ENCODE data around the gene GNG11. TPM values are rescaled to one million over a fixed set of nuclear protein-coding genes. Genes with fewer than 3 reads are reported as not detected.
A peak's percentile ranks its signal among the peaks of the same experiment; 100 is the strongest.

GNG11 gene
- polyA plus RNA-seq (0.23 to 1.0 TPM (median 0.63 TPM) in 3 replicates), polyA minus RNA-seq (0.06 to 0.43 TPM (median 0.13 TPM) in 3 replicates)
- not detected for polyA plus RNA-seq (2011; ENCODE audit: low read depth)
- 0.47 and 0.49 TPM in 2 replicates for polyA plus RNA-seq (2011; cell fraction: cytosol; rRNA removed)
- polyA plus RNA-seq (2011; cell fraction: nucleus; rRNA removed) = 0.13 and 0.23 TPM in 2 replicates
- 1.1 TPM in 1 of 2 replicates, not detected in the other for polyA plus RNA-seq (2012; ENCODE audit: low replicate concordance)
- polyA minus RNA-seq (2011; cell fraction: cytosol; rRNA and poly(A)+ RNA removed) = not detected
- 0.11 TPM in 1 of 2 replicates, not detected in the other for polyA minus RNA-seq (2011; cell fraction: nucleus; rRNA and poly(A)+ RNA removed)

DNA sequence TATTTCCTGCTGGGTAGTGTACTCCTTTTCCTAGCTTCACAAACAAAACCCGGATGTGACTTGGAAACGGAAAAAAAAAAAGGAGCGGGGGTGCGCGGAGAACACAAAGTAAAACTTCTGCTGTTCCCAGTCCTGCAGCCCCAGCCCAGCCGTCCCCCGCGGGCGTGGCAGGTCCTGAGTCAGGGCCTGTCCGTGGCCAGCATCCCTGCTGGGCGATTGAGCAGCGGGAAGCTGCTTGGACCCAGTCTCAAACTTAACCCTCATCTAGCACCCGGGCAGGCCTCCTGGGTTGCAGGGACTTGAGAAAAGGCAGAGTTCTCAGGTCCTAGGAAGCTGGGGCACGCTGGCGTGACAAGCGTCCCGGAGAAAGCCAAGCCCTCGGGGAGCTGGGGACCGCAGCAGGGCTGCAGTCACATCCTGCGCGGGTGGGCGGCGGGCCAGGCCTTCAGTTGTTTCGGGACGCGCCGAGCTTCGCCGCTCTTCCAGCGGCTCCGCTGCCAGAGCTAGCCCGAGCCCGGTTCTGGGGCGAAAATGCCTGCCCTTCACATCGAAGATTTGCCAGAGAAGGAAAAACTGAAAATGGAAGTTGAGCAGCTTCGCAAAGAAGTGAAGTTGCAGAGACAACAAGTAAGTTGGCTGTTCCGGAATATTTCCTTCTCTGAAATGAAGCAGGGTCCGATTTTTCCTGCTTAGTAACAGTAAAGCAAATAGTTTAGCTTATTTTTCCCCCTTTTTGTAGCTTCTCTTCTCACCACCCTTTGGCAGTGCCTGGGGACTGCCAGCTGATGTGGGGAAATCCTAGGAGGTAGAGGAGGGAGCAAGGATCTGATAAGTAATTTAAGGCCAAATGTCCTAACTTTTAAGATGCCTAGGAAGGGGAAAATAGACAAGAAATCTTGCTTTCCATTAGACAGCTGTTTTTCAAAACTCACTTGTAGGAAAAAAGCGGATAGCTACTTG, at the start of gene GNG11:
GNG11 (plus strand) TSS at position 129 of the 960 bp plus-strand sequence; CDS start at position 532, 403 bp downstream.
- Histone ChIP-seq H3K9me1 (ENCODE audit: control insufficient read depth, extremely low read depth, insufficient read depth, low read length) (no peaks in the 10 kb centered on the region), H3K36me3 (ENCODE audit: control insufficient read depth in 2 of 2, extremely low read depth in 1 of 2, insufficient read depth in 2 of 2, low read length in 2 of 2) (no peaks in the 10 kb centered on the region), H3K4me3 (ENCODE audit: control insufficient read depth in 2 of 3, extremely low read depth in 1 of 3, insufficient read depth in 2 of 3, low read depth in 1 of 3, low read length in 3 of 3) (peak within 1 kb of the TSS; percentile 26 to 78 (median 66)), H3K4me1 (ENCODE audit: control insufficient read depth, extremely low read depth, insufficient read depth, low read length) (no peaks in the 10 kb centered on the region), H2AFZ (ENCODE audit: control insufficient read depth, low read length) (peak within 1 kb of the TSS; percentile 93), H3K9ac (ENCODE audit: control insufficient read depth, extremely low read depth, insufficient read depth, low read length) (peak within 1 kb of the TSS; percentile 57), H3K79me2 (ENCODE audit: control insufficient read depth, insufficient read depth, low read length) (no peaks in the 10 kb centered on the region), H3K4me2 (ENCODE audit: control insufficient read depth, extremely low read depth, insufficient read depth, low read depth, low read length) (peak within 1 kb of the TSS; percentile 92), H3K27me3 (ENCODE audit: control insufficient read depth, extremely low read depth, insufficient read depth, low read length) (no peaks in the 10 kb centered on the region), H3K27ac (ENCODE audit: control insufficient read depth, insufficient read depth, low read length) (peak within 1 kb of the TSS; percentile 39), H3K9me3 (ENCODE audit: control insufficient read depth, low read depth, low read length) (no peaks in the 10 kb centered on the region), H4K20me1 (ENCODE audit: control insufficient read depth, extremely low read depth, insufficient read depth, low read length) (no peaks in the 10 kb centered on the region)
- FAIRE-seq (no peak), DNase-seq (ENCODE audit: low read depth, low spot score) (no peak)
- dilution Hi-C loops (cut with MboI; ENCODE audit: extremely low pct_ligation_motif_present, low sequenced_read_pairs) = no loop called here
- TF ChIP-seq EZH2 (IDR thresholded peaks at IDR 0.05; ENCODE audit: low read length) = no peak
- TF ChIP-seq, protein P1, sequence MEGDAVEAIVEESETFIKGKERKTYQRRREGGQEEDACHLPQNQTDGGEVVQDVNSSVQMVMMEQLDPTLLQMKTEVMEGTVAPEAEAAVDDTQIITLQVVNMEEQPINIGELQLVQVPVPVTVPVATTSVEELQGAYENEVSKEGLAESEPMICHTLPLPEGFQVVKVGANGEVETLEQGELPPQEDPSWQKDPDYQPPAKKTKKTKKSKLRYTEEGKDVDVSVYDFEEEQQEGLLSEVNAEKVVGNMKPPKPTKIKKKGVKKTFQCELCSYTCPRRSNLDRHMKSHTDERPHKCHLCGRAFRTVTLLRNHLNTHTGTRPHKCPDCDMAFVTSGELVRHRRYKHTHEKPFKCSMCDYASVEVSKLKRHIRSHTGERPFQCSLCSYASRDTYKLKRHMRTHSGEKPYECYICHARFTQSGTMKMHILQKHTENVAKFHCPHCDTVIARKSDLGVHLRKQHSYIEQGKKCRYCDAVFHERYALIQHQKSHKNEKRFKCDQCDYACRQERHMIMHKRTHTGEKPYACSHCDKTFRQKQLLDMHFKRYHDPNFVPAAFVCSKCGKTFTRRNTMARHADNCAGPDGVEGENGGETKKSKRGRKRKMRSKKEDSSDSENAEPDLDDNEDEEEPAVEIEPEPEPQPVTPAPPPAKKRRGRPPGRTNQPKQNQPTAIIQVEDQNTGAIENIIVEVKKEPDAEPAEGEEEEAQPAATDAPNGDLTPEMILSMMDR (optimal IDR thresholded peaks at IDR 0.05 in 1 of 3, IDR thresholded peaks at IDR 0.05 in 1 of 3, conservative IDR thresholded peaks at IDR 0.05 in 1 of 3; ENCODE audit: extremely low read depth in 1 of 3, insufficient read depth in 2 of 3, low read length in 3 of 3) = no peak

DNA sequence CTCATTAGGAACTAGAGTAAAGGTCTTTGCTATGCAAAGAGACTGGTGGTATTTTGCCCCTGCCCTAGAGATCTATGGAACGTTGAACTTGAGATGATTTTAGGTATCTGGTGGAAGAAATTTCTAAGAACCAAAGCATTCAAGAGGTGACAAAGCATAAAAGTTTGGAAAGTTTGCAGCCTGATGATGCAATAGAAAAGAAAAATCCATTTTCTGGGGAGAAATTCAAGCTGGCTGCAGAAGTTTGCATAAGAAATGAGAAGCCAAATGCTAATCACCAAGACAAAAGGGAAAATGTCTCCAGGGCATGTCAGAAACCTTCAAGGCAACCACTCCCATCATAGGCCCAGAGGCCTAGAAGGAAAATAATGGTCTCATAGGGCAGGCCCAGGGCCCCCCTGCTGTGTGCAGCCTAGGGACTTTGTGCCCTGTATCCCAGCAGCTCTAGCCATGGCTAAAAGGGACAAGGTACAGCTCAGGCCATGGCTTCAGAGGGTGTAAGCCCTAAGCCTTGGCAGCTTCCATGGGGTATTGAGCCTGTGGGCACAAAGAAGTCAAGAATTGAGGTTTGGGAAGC, 47.4 kb upstream of the GNG11 start:
- no peaks in the 10 kb centered on the region for H3K9me3 ChIP-seq (ENCODE audit: control insufficient read depth, low read depth, low read length)
- dilution Hi-C loops (cut with MboI; ENCODE audit: extremely low pct_ligation_motif_present, low sequenced_read_pairs) = no loop called here
- no peak overlapping the region for H3K27ac ChIP-seq (ENCODE audit: control insufficient read depth, insufficient read depth, low read length)
- no peak overlapping the region for H3K9ac ChIP-seq (ENCODE audit: control insufficient read depth, extremely low read depth, insufficient read depth, low read length)
- H3K4me1 ChIP-seq (ENCODE audit: control insufficient read depth, extremely low read depth, insufficient read depth, low read length) = no peaks in the 10 kb centered on the region
- FAIRE-seq (no peak), DNase-seq (ENCODE audit: low read depth, low spot score) (no peak)
- no peak for TF ChIP-seq EZH2 (IDR thresholded peaks at IDR 0.05; ENCODE audit: low read length)
- TF ChIP-seq, protein P1 (optimal IDR thresholded peaks at IDR 0.05 in 1 of 3, IDR thresholded peaks at IDR 0.05 in 1 of 3, conservative IDR thresholded peaks at IDR 0.05 in 1 of 3; ENCODE audit: extremely low read depth in 1 of 3, insufficient read depth in 2 of 3, low read length in 3 of 3) = no peak
- no peak overlapping the region for H3K4me2 ChIP-seq (ENCODE audit: control insufficient read depth, extremely low read depth, insufficient read depth, low read depth, low read length)
- no peaks in the 10 kb centered on the region for H4K20me1 ChIP-seq (ENCODE audit: control insufficient read depth, extremely low read depth, insufficient read depth, low read length)
- no peaks in the 10 kb centered on the region for H3K27me3 ChIP-seq (ENCODE audit: control insufficient read depth, extremely low read depth, insufficient read depth, low read length)
- no peak overlapping the region for H2AFZ ChIP-seq (ENCODE audit: control insufficient read depth, low read length)
- H3K4me3 ChIP-seq (ENCODE audit: control insufficient read depth in 2 of 3, extremely low read depth in 1 of 3, insufficient read depth in 2 of 3, low read depth in 1 of 3, low read length in 3 of 3) = no peak overlapping the region
- no peaks in the 10 kb centered on the region for H3K36me3 ChIP-seq (ENCODE audit: control insufficient read depth in 2 of 2, extremely low read depth in 1 of 2, insufficient read depth in 2 of 2, low read length in 2 of 2)
- no peaks in the 10 kb centered on the region for H3K9me1 ChIP-seq (ENCODE audit: control insufficient read depth, extremely low read depth, insufficient read depth, low read length)
- no peaks in the 10 kb centered on the region for H3K79me2 ChIP-seq (ENCODE audit: control insufficient read depth, insufficient read depth, low read length)

Data from keratinocyte (primary cell).